ENCODE data around the gene ELL2.

- TF ChIP-seq, protein P1, sequence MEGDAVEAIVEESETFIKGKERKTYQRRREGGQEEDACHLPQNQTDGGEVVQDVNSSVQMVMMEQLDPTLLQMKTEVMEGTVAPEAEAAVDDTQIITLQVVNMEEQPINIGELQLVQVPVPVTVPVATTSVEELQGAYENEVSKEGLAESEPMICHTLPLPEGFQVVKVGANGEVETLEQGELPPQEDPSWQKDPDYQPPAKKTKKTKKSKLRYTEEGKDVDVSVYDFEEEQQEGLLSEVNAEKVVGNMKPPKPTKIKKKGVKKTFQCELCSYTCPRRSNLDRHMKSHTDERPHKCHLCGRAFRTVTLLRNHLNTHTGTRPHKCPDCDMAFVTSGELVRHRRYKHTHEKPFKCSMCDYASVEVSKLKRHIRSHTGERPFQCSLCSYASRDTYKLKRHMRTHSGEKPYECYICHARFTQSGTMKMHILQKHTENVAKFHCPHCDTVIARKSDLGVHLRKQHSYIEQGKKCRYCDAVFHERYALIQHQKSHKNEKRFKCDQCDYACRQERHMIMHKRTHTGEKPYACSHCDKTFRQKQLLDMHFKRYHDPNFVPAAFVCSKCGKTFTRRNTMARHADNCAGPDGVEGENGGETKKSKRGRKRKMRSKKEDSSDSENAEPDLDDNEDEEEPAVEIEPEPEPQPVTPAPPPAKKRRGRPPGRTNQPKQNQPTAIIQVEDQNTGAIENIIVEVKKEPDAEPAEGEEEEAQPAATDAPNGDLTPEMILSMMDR (IDR thresholded peaks at IDR 0.05; ENCODE audit: insufficient read depth, low read depth, low read length), result no peak
- no peak for TF ChIP-seq EZH2 (IDR thresholded peaks at IDR 0.05; ENCODE audit: insufficient read depth, low read length)
Observed at GRCh38 chr5:95937607-95938152, 24.0 kb downstream of the ELL2 start.

Measured in astrocyte (in vitro differentiated cells and primary cell).